SK-N-MC (cell line): ENCODE data around the gene C4orf54.

Experiments
- EZH2 ChIP-seq: fragments of 200-600 bp; sonication (generic); IDR thresholded peaks from one replicate; pipeline ENCODE4 v1.6.1; 2017; ENCODE audit warnings: antibody characterized with exemption
- FOXP2 ChIP-seq: optimal IDR thresholded peaks from 2 replicates; pipeline ENCODE3; 2011; ENCODE audit warnings: mild to moderate bottlenecking, moderate library complexity; ENCODE audit not compliant: insufficient read depth; ENCODE audit errors: extremely low read length, control extremely low read depth
- POLR2AphosphoS5 ChIP-seq: IDR thresholded peaks from 2 replicates; pipeline ENCODE4 v1.6.1; 2012; ENCODE audit warnings: mild to moderate bottlenecking, low read depth, low read length, borderline replicate concordance

DNA sequence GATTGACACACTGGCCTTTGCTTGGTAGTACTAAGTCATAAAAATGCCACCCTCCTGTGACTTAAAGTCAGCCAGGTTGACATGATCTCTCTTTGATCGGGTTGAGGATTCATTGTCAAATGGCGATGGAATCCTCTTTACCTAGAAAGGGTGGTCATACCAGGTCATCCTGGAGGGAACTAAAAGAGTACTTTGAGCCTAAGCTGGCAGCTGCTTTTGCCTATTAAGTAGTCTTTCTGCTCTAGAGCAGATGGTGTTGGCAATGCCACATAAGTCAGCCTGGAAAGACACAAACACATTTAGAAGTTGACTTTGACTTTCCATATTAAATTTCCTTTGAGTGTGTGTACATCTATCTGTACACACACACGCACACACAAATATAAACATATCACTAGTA is 39.2 kb upstream of the C4orf54 start:
- TF ChIP-seq EZH2 (no peak), POLR2AphosphoS5 (no peak), FOXP2 (no peak)
